ENCODE results near the gene FOXP4. TPM values are rescaled to one million over a fixed set of nuclear protein-coding genes. Genes with fewer than 3 reads are reported as not detected.

FOXP4 gene
- total RNA-seq, 1 donor from 2014 or later, result 91.0 TPM

- Mint-ChIP-seq H3K4me1 (peaks cover 13% of the 10 kb centered on the region), H3K4me3 (no peak overlapping the region), H3K27ac (no peak overlapping the region), H3K36me3 (peaks cover 15% of the 10 kb centered on the region), H3K9me3 (no peaks in the 10 kb centered on the region), H3K27me3 (ENCODE audit: low read depth) (no peaks in the 10 kb centered on the region)
- TF ChIP-seq CTCF (IDR thresholded peaks at IDR 0.05; ENCODE audit: unreplicated experiment), result no peak
- no peak for DNase-seq (ENCODE audit: low spot score in 2 of 2, unreplicated experiment in 2 of 2)
These were observed 52.5 kb downstream of the FOXP4 start for GRCh38 chr6:41598670-41599014.

DNA sequence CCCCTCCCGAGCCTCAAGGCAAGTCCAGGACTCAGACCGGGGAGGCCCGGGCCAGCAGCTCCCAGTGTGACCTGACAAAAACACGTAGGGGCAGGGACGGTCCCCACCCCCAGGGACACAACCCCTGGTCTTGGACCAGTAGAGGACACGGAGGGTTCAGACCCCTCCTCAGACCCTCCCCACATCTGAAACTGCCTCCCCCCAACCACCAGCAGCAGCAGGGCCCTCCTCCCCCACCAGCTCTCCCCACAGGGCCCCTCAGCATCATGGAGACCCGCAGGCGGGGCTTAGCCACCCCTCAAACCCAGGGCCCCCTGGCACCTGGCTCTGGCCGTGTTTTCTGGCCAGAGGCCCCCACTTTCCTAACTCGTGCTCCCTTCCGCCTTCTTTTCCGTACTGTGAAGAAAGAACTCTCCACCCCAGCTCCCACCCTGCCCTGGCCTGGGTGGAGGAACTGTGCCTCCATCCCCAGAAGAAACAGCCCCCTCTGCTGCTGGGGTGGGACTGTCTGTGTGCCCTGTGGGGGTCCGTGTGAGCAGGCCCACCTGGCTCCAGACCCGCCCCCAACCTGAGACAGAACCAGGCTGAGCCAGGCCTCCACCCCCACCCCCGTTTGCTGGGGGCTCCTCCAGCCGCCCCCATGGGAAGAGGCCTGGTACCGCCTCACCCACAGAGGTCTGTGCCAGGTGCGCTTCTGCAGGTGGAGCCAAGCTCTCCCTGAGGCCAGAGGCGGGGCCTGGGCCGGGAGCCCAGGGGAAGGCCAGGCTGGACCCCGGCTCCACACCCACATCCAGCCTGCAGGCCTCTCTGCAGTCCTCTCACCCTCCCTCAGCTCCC is 53.1 kb downstream of the FOXP4 start:
- no peak for DNase-seq (ENCODE audit: low spot score in 2 of 2, unreplicated experiment in 2 of 2)
- TF ChIP-seq CTCF (IDR thresholded peaks at IDR 0.05; ENCODE audit: unreplicated experiment), result no peak
- peaks cover 15% of the 10 kb centered on the region for H3K36me3 Mint-ChIP-seq
- H3K27me3 Mint-ChIP-seq (ENCODE audit: low read depth), result no peaks in the 10 kb centered on the region
- peaks cover 13% of the 10 kb centered on the region for H3K4me1 Mint-ChIP-seq
- H3K4me3 Mint-ChIP-seq, result no peak overlapping the region
- H3K9me3 Mint-ChIP-seq, result no peaks in the 10 kb centered on the region
- H3K27ac Mint-ChIP-seq, result no peak overlapping the region

- TF ChIP-seq CTCF (IDR thresholded peaks at IDR 0.05; ENCODE audit: unreplicated experiment), result no peak
- Mint-ChIP-seq H3K4me1 (peaks cover 13% of the 10 kb centered on the region), H3K4me3 (no peak overlapping the region), H3K9me3 (no peaks in the 10 kb centered on the region), H3K36me3 (peaks cover 12% of the 10 kb centered on the region), H3K27me3 (ENCODE audit: low read depth) (no peaks in the 10 kb centered on the region), H3K27ac (no peak overlapping the region)
- DNase-seq (ENCODE audit: low spot score in 2 of 2, unreplicated experiment in 2 of 2), result no peak
These were observed 53.8 kb downstream of the FOXP4 start for GRCh38 chr6:41599852-41600445.

GRCh38 chr6:41600499-41601247 is 54.5 kb downstream of the FOXP4 start:
- H3K27me3 Mint-ChIP-seq (ENCODE audit: low read depth), result no peaks in the 10 kb centered on the region
- no peaks in the 10 kb centered on the region for H3K9me3 Mint-ChIP-seq
- H3K36me3 Mint-ChIP-seq, result peaks cover 9% of the 10 kb centered on the region
- H3K4me1 Mint-ChIP-seq, result peaks cover 13% of the 10 kb centered on the region
- DNase-seq (ENCODE audit: low spot score in 2 of 2, unreplicated experiment in 2 of 2), result no peak
- no peak for TF ChIP-seq CTCF (IDR thresholded peaks at IDR 0.05; ENCODE audit: unreplicated experiment)
- H3K4me3 Mint-ChIP-seq, result no peak overlapping the region
- peak overlapping the region; percentile 30 for H3K27ac Mint-ChIP-seq

DNA sequence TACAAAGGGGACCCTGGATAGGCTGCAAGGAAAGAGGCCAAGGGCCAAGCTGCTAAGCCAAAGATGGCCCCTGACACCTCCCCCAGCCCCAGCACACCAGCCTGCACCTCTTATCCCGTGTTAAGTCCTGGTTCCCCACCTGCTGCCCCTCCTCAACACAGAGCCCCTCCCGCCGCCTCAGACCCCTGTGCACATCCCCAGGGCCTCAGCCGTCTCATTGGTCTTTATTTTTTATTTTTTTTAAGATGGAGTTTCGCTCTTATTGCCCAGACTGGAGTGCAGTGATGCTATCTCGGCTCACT is 55.0 kb downstream of the FOXP4 start:
- H3K4me3 Mint-ChIP-seq, result no peak overlapping the region
- H3K27me3 Mint-ChIP-seq (ENCODE audit: low read depth), result no peaks in the 10 kb centered on the region
- H3K27ac Mint-ChIP-seq, result no peak overlapping the region
- DNase-seq (ENCODE audit: low spot score in 2 of 2, unreplicated experiment in 2 of 2), result no peak
- H3K4me1 Mint-ChIP-seq, result peaks cover 13% of the 10 kb centered on the region
- no peak for TF ChIP-seq CTCF (IDR thresholded peaks at IDR 0.05; ENCODE audit: unreplicated experiment)
- H3K36me3 Mint-ChIP-seq, result peaks cover 9% of the 10 kb centered on the region
- H3K9me3 Mint-ChIP-seq, result no peaks in the 10 kb centered on the region

All from mesothelial cell of epicardium (in vitro differentiated cells).